ENCODE data around the gene CFAP20DC. TPM values are rescaled to one million over a fixed set of nuclear protein-coding genes. Genes with fewer than 3 reads are reported as not detected.

CFAP20DC gene
- total and polyA plus RNA-seq, 2 experiments from 2014 or later: 7.4 to 11.4 TPM

DNA sequence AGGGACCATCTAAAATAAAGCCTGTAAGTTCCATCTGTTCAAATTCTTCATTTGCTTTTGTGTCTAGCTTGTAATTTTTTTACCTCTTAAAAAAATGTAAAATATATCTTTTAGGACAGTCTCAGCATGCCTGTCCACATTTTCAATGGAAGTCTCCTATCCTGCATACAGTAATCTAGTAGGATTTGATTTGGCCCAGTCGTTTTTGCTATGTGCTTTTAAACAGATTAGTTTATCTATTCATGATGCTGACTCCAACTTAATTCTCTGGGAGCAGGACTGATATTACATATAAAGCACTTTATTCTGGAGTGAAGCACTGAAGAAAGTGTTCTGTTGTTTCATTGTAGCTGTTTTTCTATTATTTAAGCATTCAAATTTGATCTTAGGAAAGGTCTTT is 38.9 kb upstream of the CFAP20DC start:
- Histone ChIP-seq H3K4me3 (no peak overlapping the region), H3K27ac (ENCODE audit: low read depth) (no peak overlapping the region), H3K9me2 (ENCODE audit: insufficient read depth) (peaks cover 12% of the 10 kb centered on the region; the same call in 1 of the 2 replicates), H3K4me1 (ENCODE audit: insufficient read depth) (no peaks in the 10 kb centered on the region; the same call in 1 of the 2 replicates), H2AFZ (no peak overlapping the region), H4K20me1 (replicated peaks; ENCODE audit: insufficient read depth) (no peaks in the 10 kb centered on the region), H3K27me3 (ENCODE audit: insufficient read depth) (no peaks in the 10 kb centered on the region), H3K79me2 (replicated peaks; ENCODE audit: insufficient read depth) (no peaks in the 10 kb centered on the region), H3F3A (replicated peaks; ENCODE audit: low read depth) (no peaks in the 10 kb centered on the region), H3K36me3 (ENCODE audit: insufficient read depth) (no peaks in the 10 kb centered on the region), H3K4me2 (no peak overlapping the region)
- ATAC-seq (no peak), DNase-seq (ENCODE audit: low spot score) (no peak)
- Mint-ChIP-seq H3K4me3 (no peak overlapping the region), H3K4me1 (peaks cover 2% of the 10 kb centered on the region; the same call in 1 of the 3 replicates), H3K27ac (no peak overlapping the region), H3K36me3 (ENCODE audit: low read depth) (no peaks in the 10 kb centered on the region), H3K9me3 (no peaks in the 10 kb centered on the region), H3K27me3 (ENCODE audit: insufficient read depth, low read depth, poor library complexity) (no peaks in the 10 kb centered on the region)
- TF ChIP-seq ZNF114 (CRISPR knock-in tag; IDR thresholded peaks at IDR 0.05) (no peak), JUNB (IDR thresholded peaks at IDR 0.05; ENCODE audit: unreplicated experiment) (no peak), EZH2 (IDR thresholded peaks at IDR 0.05; ENCODE audit: low read depth, unreplicated experiment) (no peak), CREB1 (CRISPR knock-in tag; IDR thresholded peaks at IDR 0.05; ENCODE audit: low read depth) (no peak), ZNF331 (CRISPR knock-in tag; IDR thresholded peaks at IDR 0.05; ENCODE audit: low read depth) (no peak), STAT1 (IDR thresholded peaks at IDR 0.05; ENCODE audit: unreplicated experiment) (no peak), NANOG (IDR thresholded peaks at IDR 0.05; ENCODE audit: borderline replicate concordance) (no peak)
- TF ChIP-seq, protein P1, sequence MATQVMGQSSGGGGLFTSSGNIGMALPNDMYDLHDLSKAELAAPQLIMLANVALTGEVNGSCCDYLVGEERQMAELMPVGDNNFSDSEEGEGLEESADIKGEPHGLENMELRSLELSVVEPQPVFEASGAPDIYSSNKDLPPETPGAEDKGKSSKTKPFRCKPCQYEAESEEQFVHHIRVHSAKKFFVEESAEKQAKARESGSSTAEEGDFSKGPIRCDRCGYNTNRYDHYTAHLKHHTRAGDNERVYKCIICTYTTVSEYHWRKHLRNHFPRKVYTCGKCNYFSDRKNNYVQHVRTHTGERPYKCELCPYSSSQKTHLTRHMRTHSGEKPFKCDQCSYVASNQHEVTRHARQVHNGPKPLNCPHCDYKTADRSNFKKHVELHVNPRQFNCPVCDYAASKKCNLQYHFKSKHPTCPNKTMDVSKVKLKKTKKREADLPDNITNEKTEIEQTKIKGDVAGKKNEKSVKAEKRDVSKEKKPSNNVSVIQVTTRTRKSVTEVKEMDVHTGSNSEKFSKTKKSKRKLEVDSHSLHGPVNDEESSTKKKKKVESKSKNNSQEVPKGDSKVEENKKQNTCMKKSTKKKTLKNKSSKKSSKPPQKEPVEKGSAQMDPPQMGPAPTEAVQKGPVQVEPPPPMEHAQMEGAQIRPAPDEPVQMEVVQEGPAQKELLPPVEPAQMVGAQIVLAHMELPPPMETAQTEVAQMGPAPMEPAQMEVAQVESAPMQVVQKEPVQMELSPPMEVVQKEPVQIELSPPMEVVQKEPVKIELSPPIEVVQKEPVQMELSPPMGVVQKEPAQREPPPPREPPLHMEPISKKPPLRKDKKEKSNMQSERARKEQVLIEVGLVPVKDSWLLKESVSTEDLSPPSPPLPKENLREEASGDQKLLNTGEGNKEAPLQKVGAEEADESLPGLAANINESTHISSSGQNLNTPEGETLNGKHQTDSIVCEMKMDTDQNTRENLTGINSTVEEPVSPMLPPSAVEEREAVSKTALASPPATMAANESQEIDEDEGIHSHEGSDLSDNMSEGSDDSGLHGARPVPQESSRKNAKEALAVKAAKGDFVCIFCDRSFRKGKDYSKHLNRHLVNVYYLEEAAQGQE (IDR thresholded peaks at IDR 0.05; ENCODE audit: unreplicated experiment): no peak
- TF ChIP-seq, protein P2, sequence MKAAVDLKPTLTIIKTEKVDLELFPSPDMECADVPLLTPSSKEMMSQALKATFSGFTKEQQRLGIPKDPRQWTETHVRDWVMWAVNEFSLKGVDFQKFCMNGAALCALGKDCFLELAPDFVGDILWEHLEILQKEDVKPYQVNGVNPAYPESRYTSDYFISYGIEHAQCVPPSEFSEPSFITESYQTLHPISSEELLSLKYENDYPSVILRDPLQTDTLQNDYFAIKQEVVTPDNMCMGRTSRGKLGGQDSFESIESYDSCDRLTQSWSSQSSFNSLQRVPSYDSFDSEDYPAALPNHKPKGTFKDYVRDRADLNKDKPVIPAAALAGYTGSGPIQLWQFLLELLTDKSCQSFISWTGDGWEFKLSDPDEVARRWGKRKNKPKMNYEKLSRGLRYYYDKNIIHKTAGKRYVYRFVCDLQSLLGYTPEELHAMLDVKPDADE (IDR thresholded peaks at IDR 0.05): no peak

DNA sequence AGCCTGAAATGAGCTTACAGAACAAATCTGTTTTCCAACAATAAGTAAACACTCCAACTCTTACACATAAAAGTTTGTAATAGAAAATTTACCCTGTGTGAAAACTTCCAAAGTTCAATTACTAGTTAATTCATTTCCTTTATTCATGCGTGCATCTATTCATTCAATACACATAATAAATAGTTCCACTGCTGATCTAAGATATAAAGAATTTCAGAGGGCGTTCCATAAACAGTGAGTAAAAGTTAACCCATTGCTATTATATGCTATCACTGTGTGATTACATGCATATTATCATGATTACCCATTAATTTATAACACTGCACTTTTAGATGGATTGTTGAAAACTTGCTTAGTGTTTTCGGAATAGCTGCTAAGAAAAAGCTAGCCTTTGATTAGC is 36.2 kb upstream of the CFAP20DC start:
- no peak for TF ChIP-seq NANOG (IDR thresholded peaks at IDR 0.05; ENCODE audit: borderline replicate concordance)
- TF ChIP-seq POLR2AphosphoS5 (IDR thresholded peaks at IDR 0.05; ENCODE audit: low read depth): no peak
- no peak for TF ChIP-seq ZNF331 (CRISPR knock-in tag; IDR thresholded peaks at IDR 0.05; ENCODE audit: low read depth)
- no peak for TF ChIP-seq CREB1 (CRISPR knock-in tag; IDR thresholded peaks at IDR 0.05; ENCODE audit: low read depth)
- TF ChIP-seq, protein P2 (IDR thresholded peaks at IDR 0.05): no peak
- TF ChIP-seq, protein P1 (IDR thresholded peaks at IDR 0.05; ENCODE audit: unreplicated experiment): no peak
- no peak for TF ChIP-seq ZNF114 (CRISPR knock-in tag; IDR thresholded peaks at IDR 0.05)
- TF ChIP-seq, protein P3, sequence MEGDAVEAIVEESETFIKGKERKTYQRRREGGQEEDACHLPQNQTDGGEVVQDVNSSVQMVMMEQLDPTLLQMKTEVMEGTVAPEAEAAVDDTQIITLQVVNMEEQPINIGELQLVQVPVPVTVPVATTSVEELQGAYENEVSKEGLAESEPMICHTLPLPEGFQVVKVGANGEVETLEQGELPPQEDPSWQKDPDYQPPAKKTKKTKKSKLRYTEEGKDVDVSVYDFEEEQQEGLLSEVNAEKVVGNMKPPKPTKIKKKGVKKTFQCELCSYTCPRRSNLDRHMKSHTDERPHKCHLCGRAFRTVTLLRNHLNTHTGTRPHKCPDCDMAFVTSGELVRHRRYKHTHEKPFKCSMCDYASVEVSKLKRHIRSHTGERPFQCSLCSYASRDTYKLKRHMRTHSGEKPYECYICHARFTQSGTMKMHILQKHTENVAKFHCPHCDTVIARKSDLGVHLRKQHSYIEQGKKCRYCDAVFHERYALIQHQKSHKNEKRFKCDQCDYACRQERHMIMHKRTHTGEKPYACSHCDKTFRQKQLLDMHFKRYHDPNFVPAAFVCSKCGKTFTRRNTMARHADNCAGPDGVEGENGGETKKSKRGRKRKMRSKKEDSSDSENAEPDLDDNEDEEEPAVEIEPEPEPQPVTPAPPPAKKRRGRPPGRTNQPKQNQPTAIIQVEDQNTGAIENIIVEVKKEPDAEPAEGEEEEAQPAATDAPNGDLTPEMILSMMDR (conservative IDR thresholded peaks at IDR 0.05; ENCODE audit: low read depth in 2 of 2): no peak

More for the DNA sequence above, 36.2 kb upstream of the CFAP20DC start:
- no peak overlapping the region for H3K27ac ChIP-seq (ENCODE audit: low read depth)
- H3K27me3 ChIP-seq (ENCODE audit: insufficient read depth): no peaks in the 10 kb centered on the region
- Mint-ChIP-seq H3K4me1 (peaks cover 6% of the 10 kb centered on the region; the same call in 2 of the 3 replicates), H3K27me3 (ENCODE audit: insufficient read depth, low read depth, poor library complexity) (no peaks in the 10 kb centered on the region), H3K4me3 (no peak overlapping the region), H3K27ac (no peak overlapping the region), H3K36me3 (ENCODE audit: low read depth) (no peaks in the 10 kb centered on the region), H3K9me3 (no peaks in the 10 kb centered on the region)
- no peaks in the 10 kb centered on the region for H3K79me2 ChIP-seq (replicated peaks; ENCODE audit: insufficient read depth)
- no peaks in the 10 kb centered on the region for H3K36me3 ChIP-seq (ENCODE audit: insufficient read depth)
- no peaks in the 10 kb centered on the region for H3K9me2 ChIP-seq (ENCODE audit: insufficient read depth)
- H3K4me2 ChIP-seq: no peak overlapping the region
- H3K4me3 ChIP-seq: no peak overlapping the region
- no peaks in the 10 kb centered on the region for H4K20me1 ChIP-seq (replicated peaks; ENCODE audit: insufficient read depth)
- ATAC-seq (no peak), DNase-seq (ENCODE audit: low spot score) (no peak)
- H2AFZ ChIP-seq: no peak overlapping the region
- no peaks in the 10 kb centered on the region for H3F3A ChIP-seq (replicated peaks; ENCODE audit: low read depth)
- H3K4me1 ChIP-seq (ENCODE audit: insufficient read depth): no peaks in the 10 kb centered on the region
